Body of pancreas (tissue), 4 donors: Measurements from ENCODE around the gene PTGDR. TPM values are rescaled to one million over a fixed set of nuclear protein-coding genes. Genes with fewer than 3 reads are reported as not detected.

Experiments
- ATAC-seq: fragments of 150-250 bp; one replicate; pipeline ENCODE4 v1.9.1; 2016
- DNase-seq, 4 donors: peaks; one replicate each; pipeline ENCODE4 v3.0.0-alpha.2; 2019
- H3K27ac ChIP-seq, 4 donors: fragments of 200-600 bp; sonication (generic); 1 replicate in 3 of 4; 2 replicates in 1 of 4; pipeline versions ENCODE4 v1.5.1 to v1.6.1; 2016 to 2019; ENCODE audit warnings: mild to moderate bottlenecking in 1 of 4, mixed read lengths in 1 of 4, moderate library complexity in 1 of 4
- H3K27me3 ChIP-seq, 2 donors: fragments of 200-600 bp; sonication (generic); one replicate each; pipeline ENCODE4 v1.6.0; 2016; ENCODE audit warnings: mild to moderate bottlenecking in 1 of 2
- H3K36me3 ChIP-seq, 2 donors: fragments of 200-600 bp; sonication (generic); replicated peaks in 1 of 2; 2 replicates each; pipeline ENCODE4 v1.5.1; 2016; ENCODE audit warnings: low read depth in 2 of 2; ENCODE audit not compliant: insufficient read depth in 1 of 2
- H3K4me1 ChIP-seq: fragments of 200-600 bp; sonication (generic); one replicate; pipeline ENCODE4 v1.6.0; 2016
- H3K4me3 ChIP-seq, 2 donors: fragments of 200-600 bp; sonication (generic); 1 replicate in 1 of 2; 2 replicates in 1 of 2; pipeline ENCODE4 v1.5.1; 2016 to 2019
- H3K9me3 ChIP-seq, 3 donors: fragments of 200-600 bp; sonication (generic); 1 replicate in 2 of 3; 2 replicates in 1 of 3; pipeline ENCODE4 v1.5.1; 2016
- CTCF ChIP-seq, 7 experiments: fragments of 450-650 bp in 4 of 7; fragments of 200-600 bp in 3 of 7; sonication (generic) in 3 of 7; IDR thresholded peaks; one replicate each; pipeline ENCODE4 v1.5.1; 2016 to 2019; ENCODE audit warnings: antibody characterized with exemption in 7 of 7
- POLR2A ChIP-seq, 3 donors: fragments of 450-650 bp; IDR thresholded peaks; one replicate each; pipeline ENCODE4 v1.6.1; 2016; ENCODE audit warnings: antibody characterized with exemption in 3 of 3, mild to moderate bottlenecking in 2 of 3
- WGBS, 2 donors: methylation state at CpG; one replicate each; pipeline ENCODE4 v1.1.5; 2017; 5-methylcytosine and 5-hydroxymethylcytosine counted together
- intact Hi-C: fragments of 100-400 bp; cut with DNase I; formaldehyde crosslinking; loops from one replicate; pipeline ENCODE4 v1.15.1; 2023
- total RNA-seq, 2 donors: library from RNA; depleted of rRNA; stranded (reverse); fragments of >200 nt; gene quantifications; one replicate each; pipeline ENCODE4 v1.1.0, GENCODE V29; 2016

PTGDR gene
- total RNA-seq, 2 donors from 2014 or later: 0.26 TPM; not detected in 1

- WGBS, 2 donors: 46 to 47% methylated on average over 5 of the region's 5 CpGs
- TF ChIP-seq CTCF (IDR thresholded peaks at IDR 0.05) (no peak), POLR2A (IDR thresholded peaks at IDR 0.05) (no peak)
- Histone ChIP-seq H3K27me3 (no peaks in the 10 kb centered on the region), H3K4me3 (no peak overlapping the region), H3K36me3 (no peaks in the 10 kb centered on the region), H3K27ac (no peak overlapping the region), H3K9me3 (no peaks in the 10 kb centered on the region), H3K4me1 (no peaks in the 10 kb centered on the region)
- intact Hi-C loops: no loop called here
- DNase-seq: no peak
- no peak for ATAC-seq
These were observed 8.1 kb upstream of the PTGDR start for GRCh38 chr14:52259434-52259833.

- DNase-seq: no peak
- Histone ChIP-seq H3K27ac (no peak overlapping the region), H3K9me3 (no peaks in the 10 kb centered on the region), H3K4me3 (no peak overlapping the region), H3K27me3 (no peaks in the 10 kb centered on the region), H3K36me3 (no peaks in the 10 kb centered on the region), H3K4me1 (peaks cover 4% of the 10 kb centered on the region)
- no peak for TF ChIP-seq POLR2A (IDR thresholded peaks at IDR 0.05)
- no peak for TF ChIP-seq CTCF (IDR thresholded peaks at IDR 0.05)
- 87 to 88% methylated on average over 1 of the region's 1 CpG for WGBS, 2 donors
- intact Hi-C loops: no loop called here
- ATAC-seq: no peak
These were observed 4.9 kb upstream of the PTGDR start for GRCh38 chr14:52262600-52262999.

- Histone ChIP-seq H3K27ac (no peak overlapping the region), H3K36me3 (no peaks in the 10 kb centered on the region), H3K4me3 (no peak overlapping the region), H3K27me3 (no peaks in the 10 kb centered on the region), H3K4me1 (peaks cover 10% of the 10 kb centered on the region), H3K9me3 (no peaks in the 10 kb centered on the region)
- DNase-seq (no peak), ATAC-seq (no peak)
- TF ChIP-seq POLR2A (IDR thresholded peaks at IDR 0.05) (no peak), CTCF (IDR thresholded peaks at IDR 0.05) (no peak)
- intact Hi-C loops: no loop called here
These were observed 4.3 kb upstream of the PTGDR start for GRCh38 chr14:52263190-52263589.

- TF ChIP-seq POLR2A (IDR thresholded peaks at IDR 0.05) (no peak), CTCF (IDR thresholded peaks at IDR 0.05) (no peak)
- 36 to 48% methylated on average over 5 of the region's 5 CpGs for WGBS, 2 donors
- Histone ChIP-seq H3K9me3 (no peaks in the 10 kb centered on the region), H3K4me1 (peaks cover 14% of the 10 kb centered on the region), H3K4me3 (no peak overlapping the region), H3K27me3 (no peaks in the 10 kb centered on the region), H3K36me3 (no peaks in the 10 kb centered on the region), H3K27ac (no peak overlapping the region)
- no peak for ATAC-seq
- intact Hi-C loops: no loop called here
- no peak for DNase-seq
These were observed 2.2 kb upstream of the PTGDR start for GRCh38 chr14:52265253-52265652.

GRCh38 chr14:52266179-52266578, 1.3 kb upstream of the PTGDR start:
- 54 to 66% methylated on average over 3 of the region's 3 CpGs for WGBS, 2 donors
- Histone ChIP-seq H3K36me3 (no peaks in the 10 kb centered on the region), H3K4me3 (no peak overlapping the region), H3K27me3 (no peaks in the 10 kb centered on the region), H3K9me3 (no peaks in the 10 kb centered on the region), H3K27ac (no peak overlapping the region), H3K4me1 (peaks cover 14% of the 10 kb centered on the region)
- DNase-seq: peak in 3 of 4 donors; percentile 23 to 63 (median 45)
- ATAC-seq: peak; percentile 54
- TF ChIP-seq CTCF (IDR thresholded peaks at IDR 0.05) (no peak), POLR2A (IDR thresholded peaks at IDR 0.05) (no peak)
- intact Hi-C loops: no loop called here
